HEK293 (cell line): Measurements from ENCODE around the gene CUL7.
"Not testable (repeated sequence)": the region's sequence is repeated elsewhere in the genome, so short reads cannot be mapped to it uniquely, and the experiment has no call there.

Source experiments
- ZNF114 ChIP-seq: fragments of 450-650 bp; formaldehyde crosslinking; IDR thresholded peaks from 2 replicates; pipeline ENCODE4 v1.5.0; 2017; ENCODE audit warnings: missing biosample characterization, missing genetic modification characterization
- ZNF292 ChIP-seq: fragments of 450-650 bp; formaldehyde crosslinking; IDR thresholded peaks from 2 replicates; pipeline ENCODE4 v1.5.1; 2016; ENCODE audit warnings: low read depth, missing biosample characterization, missing genetic modification characterization, borderline replicate concordance
- ZNF843 ChIP-seq: fragments of 450-650 bp; formaldehyde crosslinking; IDR thresholded peaks from 2 replicates; pipeline ENCODE4 v1.5.1; 2016; ENCODE audit warnings: missing biosample characterization, missing genetic modification characterization
- TF ChIP-seq, protein P1 (sequence below): fragments of 450-650 bp; formaldehyde crosslinking; IDR thresholded peaks from 2 replicates; pipeline ENCODE4 v1.5.1; 2016; ENCODE audit warnings: missing biosample characterization, missing genetic modification characterization

- TF ChIP-seq ZNF114 (tag by site-specific recombination); ZNF292; ZNF843 (tag by site-specific recombination): not testable (repeated sequence)
- TF ChIP-seq, protein P1, sequence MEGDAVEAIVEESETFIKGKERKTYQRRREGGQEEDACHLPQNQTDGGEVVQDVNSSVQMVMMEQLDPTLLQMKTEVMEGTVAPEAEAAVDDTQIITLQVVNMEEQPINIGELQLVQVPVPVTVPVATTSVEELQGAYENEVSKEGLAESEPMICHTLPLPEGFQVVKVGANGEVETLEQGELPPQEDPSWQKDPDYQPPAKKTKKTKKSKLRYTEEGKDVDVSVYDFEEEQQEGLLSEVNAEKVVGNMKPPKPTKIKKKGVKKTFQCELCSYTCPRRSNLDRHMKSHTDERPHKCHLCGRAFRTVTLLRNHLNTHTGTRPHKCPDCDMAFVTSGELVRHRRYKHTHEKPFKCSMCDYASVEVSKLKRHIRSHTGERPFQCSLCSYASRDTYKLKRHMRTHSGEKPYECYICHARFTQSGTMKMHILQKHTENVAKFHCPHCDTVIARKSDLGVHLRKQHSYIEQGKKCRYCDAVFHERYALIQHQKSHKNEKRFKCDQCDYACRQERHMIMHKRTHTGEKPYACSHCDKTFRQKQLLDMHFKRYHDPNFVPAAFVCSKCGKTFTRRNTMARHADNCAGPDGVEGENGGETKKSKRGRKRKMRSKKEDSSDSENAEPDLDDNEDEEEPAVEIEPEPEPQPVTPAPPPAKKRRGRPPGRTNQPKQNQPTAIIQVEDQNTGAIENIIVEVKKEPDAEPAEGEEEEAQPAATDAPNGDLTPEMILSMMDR (tag by site-specific recombination): not testable (repeated sequence)
Measured at GRCh38 chr6:43081922-43082321, 28.3 kb upstream of the CUL7 start.
